RWPE2 (cell line): ENCODE results near the gene KCNQ1OT1.

Source experiments
- ATAC-seq: fragments of 200-7000 bp; cut with Tn5 transposase; 3 replicates; pipeline ENCODE4 v1.9.1; 2021; ENCODE audit warnings: low read depth
- DNase-seq: peaks from one replicate; pipeline ENCODE4 v3.0.0-alpha.2; 2020; ENCODE audit warnings: low spot score
- H3K27ac ChIP-seq: fragments of 450-650 bp; 2 replicates; pipeline ENCODE4 v1.5.1; 2017; ENCODE audit warnings: mild to moderate bottlenecking; ENCODE audit not compliant: poor library complexity, severe bottlenecking
- H3K27me3 ChIP-seq: fragments of 250-450 bp; sonication (Bioruptor Pico); 2 replicates; pipeline ENCODE4 v1.5.1; 2021; ENCODE audit warnings: mild to moderate bottlenecking, moderate library complexity; ENCODE audit not compliant: insufficient read depth, poor library complexity, severe bottlenecking
- H3K36me3 ChIP-seq: fragments of 250-450 bp; sonication (Bioruptor Pico); 2 replicates; pipeline ENCODE4 v1.5.1; 2020; ENCODE audit warnings: low read depth, mild to moderate bottlenecking, moderate library complexity
- H3K4me1 ChIP-seq: fragments of 250-450 bp; sonication (Bioruptor Pico); 2 replicates; pipeline ENCODE4 v1.5.1; 2021; ENCODE audit warnings: mild to moderate bottlenecking, moderate library complexity; ENCODE audit not compliant: insufficient read depth, poor library complexity, severe bottlenecking
- H3K4me3 ChIP-seq: fragments of 250-450 bp; sonication (Bioruptor Pico); 2 replicates; pipeline ENCODE4 v1.5.1; 2021; ENCODE audit warnings: mild to moderate bottlenecking, moderate library complexity; ENCODE audit not compliant: severe bottlenecking
- H3K9me3 ChIP-seq: fragments of 250-450 bp; sonication (Bioruptor Pico); 2 replicates; pipeline ENCODE4 v1.5.1; 2021; ENCODE audit warnings: mild to moderate bottlenecking, moderate library complexity; ENCODE audit not compliant: severe bottlenecking
- CTCF ChIP-seq: fragments of 450-650 bp; IDR thresholded peaks from one replicate; pipeline ENCODE4 v1.5.1; 2017; ENCODE audit warnings: mild to moderate bottlenecking, moderate library complexity; ENCODE audit not compliant: poor library complexity, severe bottlenecking

KCNQ1OT1 gene

GRCh38 chr11:2708151-2708581, 8.4 kb upstream of the KCNQ1OT1 start:
- no peak for DNase-seq
- Histone ChIP-seq H3K4me3 (no peak overlapping the region), H3K9me3 (no peaks in the 10 kb centered on the region), H3K4me1 (no peaks in the 10 kb centered on the region), H3K27me3 (no peaks in the 10 kb centered on the region), H3K36me3 (no peaks in the 10 kb centered on the region), H3K27ac (no peak overlapping the region)
- no peak for TF ChIP-seq CTCF
- ATAC-seq = no peak

GRCh38 chr11:2707736-2708135, 7.9 kb upstream of the KCNQ1OT1 start:
- Histone ChIP-seq H3K27me3 (no peaks in the 10 kb centered on the region), H3K27ac (no peak overlapping the region), H3K9me3 (no peaks in the 10 kb centered on the region), H3K36me3 (no peaks in the 10 kb centered on the region), H3K4me1 (no peaks in the 10 kb centered on the region), H3K4me3 (no peak overlapping the region)
- no peak for ATAC-seq
- DNase-seq = no peak
- TF ChIP-seq CTCF = no peak

- Histone ChIP-seq H3K27me3 (no peaks in the 10 kb centered on the region), H3K27ac (no peak overlapping the region), H3K4me3 (no peak overlapping the region), H3K36me3 (no peaks in the 10 kb centered on the region), H3K9me3 (no peaks in the 10 kb centered on the region), H3K4me1 (no peaks in the 10 kb centered on the region)
- ATAC-seq (no peak), DNase-seq (no peak)
- TF ChIP-seq CTCF = no peak
These were observed 6.5 kb upstream of the KCNQ1OT1 start for GRCh38 chr11:2706321-2706720.

GRCh38 chr11:2704896-2705606, 5.3 kb upstream of the KCNQ1OT1 start:
- H3K27ac ChIP-seq = no peak overlapping the region
- no peak for TF ChIP-seq CTCF
- H3K27me3 ChIP-seq = no peaks in the 10 kb centered on the region
- no peaks in the 10 kb centered on the region for H3K4me1 ChIP-seq
- DNase-seq = no peak
- no peaks in the 10 kb centered on the region for H3K9me3 ChIP-seq
- no peaks in the 10 kb centered on the region for H3K36me3 ChIP-seq
- ATAC-seq = no peak
- H3K4me3 ChIP-seq = no peak overlapping the region

GRCh38 chr11:2704356-2704755, 4.6 kb upstream of the KCNQ1OT1 start:
- no peaks in the 10 kb centered on the region for H3K36me3 ChIP-seq
- no peak overlapping the region for H3K4me3 ChIP-seq
- no peaks in the 10 kb centered on the region for H3K9me3 ChIP-seq
- DNase-seq (no peak), ATAC-seq (no peak)
- H3K4me1 ChIP-seq = no peaks in the 10 kb centered on the region
- no peaks in the 10 kb centered on the region for H3K27me3 ChIP-seq
- H3K27ac ChIP-seq = no peak overlapping the region
- TF ChIP-seq CTCF = no peak
